ENCODE results near the gene TDRD12. TPM values are rescaled to one million over a fixed set of nuclear protein-coding genes. Genes with fewer than 3 reads are reported as not detected.

The TDRD12 gene
- total RNA-seq, 1 experiment from 2014 or later: 0.33 TPM

DNA sequence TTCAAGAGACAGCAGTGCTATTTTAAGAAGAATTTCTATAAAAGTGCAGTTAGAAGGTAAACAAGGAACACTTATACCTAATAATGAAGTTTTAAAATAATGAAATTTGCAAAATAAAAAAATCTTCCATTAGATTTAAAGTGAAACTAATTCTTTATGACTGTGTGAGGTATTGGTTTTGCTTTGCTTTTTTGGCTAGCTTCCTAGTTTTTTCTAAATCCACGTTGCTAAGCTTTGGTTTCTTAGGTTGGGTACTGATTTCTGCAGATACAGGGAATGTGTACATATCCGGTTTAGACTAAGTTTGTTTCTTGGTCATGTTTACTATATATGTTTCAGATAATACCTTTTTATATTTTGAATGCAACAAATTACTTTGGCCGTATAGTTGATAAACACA lies 90.2 kb downstream of the TDRD12 start:
- Histone ChIP-seq H3K27me3 (ENCODE audit: insufficient read depth, low read depth) (no peaks in the 10 kb centered on the region), H3K79me2 (ENCODE audit: low read depth) (no peaks in the 10 kb centered on the region), H4K20me1 (ENCODE audit: insufficient read depth) (no peaks in the 10 kb centered on the region), H3K9me2 (ENCODE audit: insufficient read depth) (no peaks in the 10 kb centered on the region), H2AFZ (no peak overlapping the region), H3K4me2 (no peak overlapping the region), H3F3A (ENCODE audit: insufficient read depth, low read depth) (no peaks in the 10 kb centered on the region), H3K4me1 (replicated peaks; ENCODE audit: insufficient read depth) (0 out of 2 replicates have a peak, but pooled peaks cover 12% of the 10 kb centered on the region), H3K9me3 (ENCODE audit: insufficient read depth, low read depth) (no peaks in the 10 kb centered on the region), H3K36me3 (ENCODE audit: low read depth) (no peaks in the 10 kb centered on the region), H3K27ac (no peak overlapping the region), H3K4me3 (no peak overlapping the region)
- ChIA-PET POLR2A (ENCODE audit: unreplicated experiment) (no interaction called here), CTCF (no interaction called here)
- no TSS peak for BruUV-seq (replicated peaks)
- intact Hi-C loops (cut with micrococcal nuclease; ENCODE audit: unreplicated experiment): no loop called here
- DNase-seq: no peak
- no peak for TF ChIP-seq EZH2 (IDR thresholded peaks at IDR 0.05; ENCODE audit: low read depth)
- TF ChIP-seq CTCF (conservative IDR thresholded peaks at IDR 0.05): no peak

DNA sequence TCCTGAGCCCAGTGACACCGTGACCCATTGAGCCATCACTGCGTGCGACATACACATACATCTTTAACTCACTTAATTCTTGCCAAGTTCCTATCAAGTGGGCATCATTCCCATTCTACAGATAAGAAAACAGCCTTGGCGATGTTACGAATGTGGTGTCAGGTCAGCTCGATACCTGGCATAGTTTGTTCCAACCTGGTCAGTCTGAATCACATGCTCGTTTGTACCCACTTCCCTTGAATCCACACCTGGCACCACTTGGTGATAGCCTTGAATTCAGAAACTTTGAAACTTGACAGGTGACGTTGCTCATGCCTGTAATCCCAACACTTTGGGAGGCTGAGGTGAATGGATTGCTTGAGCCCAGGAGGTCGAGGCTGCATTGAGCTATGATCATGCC lies 90.9 kb downstream of the TDRD12 start:
- Histone ChIP-seq H3K9me3 (ENCODE audit: insufficient read depth, low read depth) (no peaks in the 10 kb centered on the region), H3K9me2 (ENCODE audit: insufficient read depth) (no peaks in the 10 kb centered on the region), H2AFZ (no peak overlapping the region), H3K27me3 (ENCODE audit: insufficient read depth, low read depth) (no peaks in the 10 kb centered on the region), H3K4me2 (no peak overlapping the region), H3K36me3 (ENCODE audit: low read depth) (no peaks in the 10 kb centered on the region), H4K20me1 (ENCODE audit: insufficient read depth) (no peaks in the 10 kb centered on the region), H3K4me1 (replicated peaks; ENCODE audit: insufficient read depth) (0 out of 2 replicates have a peak, but pooled peaks cover 12% of the 10 kb centered on the region), H3K79me2 (ENCODE audit: low read depth) (no peaks in the 10 kb centered on the region), H3F3A (ENCODE audit: insufficient read depth, low read depth) (no peaks in the 10 kb centered on the region), H3K4me3 (no peak overlapping the region), H3K27ac (no peak overlapping the region)
- no peak for DNase-seq
- intact Hi-C loops (cut with micrococcal nuclease; ENCODE audit: unreplicated experiment): no loop called here
- no peak for TF ChIP-seq EZH2 (IDR thresholded peaks at IDR 0.05; ENCODE audit: low read depth)
- no peak for TF ChIP-seq CTCF (conservative IDR thresholded peaks at IDR 0.05)
- BruUV-seq (replicated peaks): no TSS peak
- ChIA-PET CTCF (no interaction called here), POLR2A (ENCODE audit: unreplicated experiment) (no interaction called here)

- no peaks in the 10 kb centered on the region for H3K27me3 ChIP-seq (ENCODE audit: insufficient read depth, low read depth)
- no peaks in the 10 kb centered on the region for H4K20me1 ChIP-seq (ENCODE audit: insufficient read depth)
- H3K27ac ChIP-seq: no peak overlapping the region
- H3K4me3 ChIP-seq: no peak overlapping the region
- CTCF ChIA-PET: interaction anchor here (0.6 kb wide), 1 partner anchor 60 kb away, joined by 3 read pairs; no protein-coding TSS in a partner anchor
- TF ChIP-seq CTCF (conservative IDR thresholded peaks at IDR 0.05): no peak
- TF ChIP-seq EZH2 (IDR thresholded peaks at IDR 0.05; ENCODE audit: low read depth): no peak
- H3K9me2 ChIP-seq (ENCODE audit: insufficient read depth): no peaks in the 10 kb centered on the region
- no TSS peak for BruUV-seq (replicated peaks)
- peak in 1 of 2 experiments; percentile 30 for DNase-seq
- no peaks in the 10 kb centered on the region for H3F3A ChIP-seq (ENCODE audit: insufficient read depth, low read depth)
- no peak overlapping the region for H2AFZ ChIP-seq
- no peak overlapping the region for H3K4me2 ChIP-seq
- H3K9me3 ChIP-seq (ENCODE audit: insufficient read depth, low read depth): no peaks in the 10 kb centered on the region
- POLR2A ChIA-PET (ENCODE audit: unreplicated experiment): no interaction called here
- intact Hi-C loops (cut with micrococcal nuclease; ENCODE audit: unreplicated experiment): no loop called here
- 0 out of 2 replicates have a peak, but pooled peaks cover 12% of the 10 kb centered on the region for H3K4me1 ChIP-seq (replicated peaks; ENCODE audit: insufficient read depth)
- H3K79me2 ChIP-seq (ENCODE audit: low read depth): no peaks in the 10 kb centered on the region
- H3K36me3 ChIP-seq (ENCODE audit: low read depth): no peaks in the 10 kb centered on the region
These were observed 91.6 kb downstream of the TDRD12 start for GRCh38 chr19:32811151-32811550.

Measured in PC-9 (cell line).